ENCODE data around the gene CPNE1.

The CPNE1 gene

DNA sequence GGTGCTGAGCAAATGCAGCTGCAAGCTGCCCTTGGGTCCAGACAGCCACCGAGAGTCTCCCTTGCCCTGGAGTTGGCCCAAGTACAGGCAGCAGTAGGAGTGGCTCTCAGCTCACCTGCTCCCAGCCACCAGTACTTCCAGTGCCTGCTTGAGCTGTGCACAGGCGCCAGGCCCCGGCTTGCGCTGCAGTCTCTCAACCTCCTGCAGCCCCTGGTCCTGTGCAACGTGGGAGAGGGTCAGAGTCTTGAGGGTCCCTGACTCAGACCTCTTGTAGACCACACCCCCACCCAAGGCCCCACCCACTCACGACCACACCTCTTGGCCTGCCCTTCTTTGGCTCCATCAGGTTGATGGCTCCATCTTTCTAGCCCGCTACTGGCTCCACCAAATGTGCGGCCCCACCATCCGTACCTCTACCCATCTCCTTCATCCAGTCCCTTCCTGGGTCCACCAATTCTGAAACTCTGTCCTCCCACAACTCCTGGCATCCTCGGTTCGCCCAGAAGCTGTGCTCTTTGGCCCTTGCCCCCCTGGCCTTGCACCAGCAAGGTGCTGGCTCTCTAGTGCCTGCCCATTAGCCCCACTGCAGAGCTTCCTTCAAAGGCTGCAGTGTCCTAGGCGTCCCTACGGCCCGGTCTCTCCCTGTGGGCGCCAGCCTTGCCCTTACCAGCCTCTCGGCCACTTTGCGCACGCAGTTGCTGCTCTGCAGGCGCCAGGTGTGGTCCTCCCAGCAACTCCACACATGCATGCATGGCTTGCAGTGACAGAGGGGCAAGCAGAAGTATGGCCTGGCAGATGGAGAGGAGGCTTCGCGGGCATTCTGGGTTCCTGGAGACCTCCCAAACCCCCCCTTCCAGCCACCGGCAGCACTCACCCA, 65.6 kb downstream of the CPNE1 start:
- no peak for DNase-seq (ENCODE audit: low read depth)

DNA sequence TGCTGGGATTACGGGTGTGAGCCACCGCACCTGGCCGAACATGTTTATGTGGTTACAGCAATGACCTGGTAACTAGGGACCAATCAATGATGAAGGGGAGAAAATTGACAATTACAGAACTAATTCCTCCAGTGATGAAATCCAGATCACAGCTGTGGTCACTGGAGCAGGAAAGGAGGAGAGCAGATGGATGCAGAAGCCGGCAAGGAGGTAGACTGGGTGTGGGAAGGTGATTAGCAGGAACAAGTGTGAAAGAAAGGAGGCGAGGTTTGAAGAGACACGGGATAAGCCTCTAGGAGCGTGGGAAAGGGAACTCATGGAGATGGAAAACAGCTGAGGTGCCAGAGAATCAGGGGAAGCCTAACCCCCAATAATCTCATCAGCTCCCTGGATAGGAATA, 66.2 kb downstream of the CPNE1 start:
- no peak for DNase-seq (ENCODE audit: low read depth)

DNA sequence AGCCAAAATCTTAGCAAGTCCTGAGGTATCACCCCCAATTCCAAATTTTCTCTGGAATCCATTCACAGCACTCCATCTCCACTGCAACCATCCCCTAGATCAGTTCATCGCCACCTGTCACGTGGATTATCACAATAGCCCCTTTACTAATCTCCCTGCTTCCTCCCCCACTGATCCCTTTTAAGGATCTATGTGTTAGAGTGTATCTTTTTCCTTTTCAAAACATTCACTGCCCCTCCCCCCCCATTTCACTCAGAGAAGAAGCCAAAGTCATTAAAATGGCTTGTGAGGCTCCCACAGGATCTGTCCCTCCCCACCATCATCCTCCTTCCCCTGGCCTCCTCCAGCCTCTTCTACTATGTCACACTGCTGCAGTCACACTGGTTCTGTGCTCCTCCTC, 67.5 kb downstream of the CPNE1 start:
- DNase-seq (ENCODE audit: low read depth), result no peak

DNA sequence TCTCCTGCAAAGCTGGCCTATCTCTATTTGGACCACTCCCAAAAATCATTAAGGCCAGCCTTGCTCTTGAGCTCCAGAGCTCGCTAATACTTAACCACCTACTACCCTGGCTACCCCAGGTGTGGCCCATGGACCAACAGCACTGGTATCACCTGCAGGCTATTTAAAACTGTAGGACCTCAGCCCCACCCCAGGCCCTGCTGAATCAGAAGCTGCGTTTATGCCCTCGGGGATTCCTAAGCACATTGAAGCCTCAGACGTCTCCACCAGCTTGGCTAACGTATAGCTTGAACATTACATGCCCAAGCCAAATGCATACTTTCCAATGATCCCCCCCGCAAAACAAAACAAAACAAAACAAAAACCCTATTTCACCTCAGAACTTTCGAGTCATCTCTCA, 68.8 kb downstream of the CPNE1 start:
- no peak for DNase-seq (ENCODE audit: low read depth)

DNA sequence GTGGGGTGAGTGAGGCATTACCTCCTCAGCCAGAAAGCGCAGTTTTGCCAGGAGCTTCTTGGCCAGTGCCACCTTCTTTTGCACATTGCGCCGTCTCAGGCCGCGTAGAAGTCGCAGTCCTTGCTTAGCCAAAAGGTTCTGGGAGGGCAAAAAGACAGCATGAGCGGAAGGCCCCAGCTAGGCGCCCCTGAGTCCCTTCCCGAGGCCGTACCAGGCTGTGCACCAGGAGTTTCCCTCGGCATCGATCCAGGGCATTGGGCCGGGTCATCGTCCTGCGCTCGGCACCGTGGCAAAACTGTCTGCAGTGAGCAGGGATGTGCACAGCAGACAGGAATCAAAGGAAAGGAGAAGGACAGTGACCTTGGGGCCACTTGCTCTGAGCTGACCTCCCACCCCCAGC, 69.2 kb downstream of the CPNE1 start:
- DNase-seq (ENCODE audit: low read depth), result no peak

DNA sequence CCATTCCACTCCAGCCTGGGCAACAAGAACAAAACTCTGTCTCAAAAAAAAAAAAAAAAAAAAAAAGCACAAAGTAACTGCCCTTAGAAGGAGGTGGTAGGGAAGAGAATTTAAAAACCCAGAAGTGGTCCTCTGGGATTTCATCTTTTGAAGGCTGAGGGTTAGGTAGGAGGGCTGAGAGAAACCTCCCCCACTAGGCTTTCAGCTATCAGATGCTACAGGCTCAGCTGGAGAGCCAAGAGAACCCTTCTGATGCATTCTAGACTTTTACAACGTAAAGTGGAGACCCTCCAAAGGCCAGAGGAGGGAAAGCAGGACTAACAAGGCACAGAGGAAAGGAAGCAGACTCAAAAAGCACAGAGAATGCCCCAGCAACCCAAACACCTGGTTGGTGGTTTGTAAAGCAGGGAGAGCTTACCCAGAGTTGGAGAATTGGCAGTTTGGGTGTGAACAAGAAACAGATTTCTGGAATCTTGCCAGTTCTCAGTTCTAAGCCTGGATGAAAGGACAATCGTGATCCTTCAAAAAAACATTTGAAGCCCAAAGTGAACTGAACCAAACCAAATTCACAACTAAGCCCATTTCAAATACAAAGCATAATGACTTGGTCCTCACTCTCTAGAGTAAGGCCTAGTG, 72.2 kb downstream of the CPNE1 start:
- no peak for DNase-seq (ENCODE audit: low read depth)

DNA sequence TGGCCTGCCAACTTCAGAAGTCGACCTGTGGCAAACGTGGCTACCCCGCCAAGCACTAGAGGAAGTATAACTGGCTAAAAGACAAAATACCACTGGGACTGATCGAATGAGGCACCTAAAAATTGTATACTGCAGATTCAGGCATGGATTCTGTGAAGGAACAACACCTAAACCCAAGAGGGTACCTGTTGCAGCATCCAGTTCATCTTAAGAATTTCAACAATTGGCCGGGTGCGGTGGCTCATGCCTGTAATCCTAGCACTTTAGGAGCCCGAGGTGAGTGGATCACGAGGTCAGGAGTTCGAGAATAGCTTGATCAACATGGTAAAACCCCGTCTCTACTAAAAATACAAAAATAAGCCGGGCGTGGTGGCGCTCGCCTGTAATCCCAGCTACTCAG, 76.3 kb downstream of the CPNE1 start:
- no peak for DNase-seq (ENCODE audit: low read depth)

DNA sequence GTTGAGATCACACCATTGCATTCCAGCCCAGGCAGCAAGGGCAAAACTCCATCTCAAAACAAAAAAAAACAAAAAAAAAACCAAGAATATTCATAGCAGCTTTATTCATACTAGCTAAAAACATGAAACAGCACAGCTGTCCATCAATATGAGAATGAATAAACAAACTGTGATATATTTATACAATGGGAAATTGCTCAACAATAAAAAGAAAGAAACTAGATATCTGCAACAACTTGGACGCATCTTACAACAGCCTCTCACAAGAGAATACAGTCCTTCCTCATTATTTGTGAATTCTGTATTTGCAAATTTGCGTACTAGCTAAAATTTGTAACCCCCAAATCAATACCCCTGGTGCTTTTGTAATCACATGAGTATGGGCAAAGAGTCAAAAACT, 77.3 kb downstream of the CPNE1 start:
- DNase-seq (ENCODE audit: low read depth), result no peak

DNA sequence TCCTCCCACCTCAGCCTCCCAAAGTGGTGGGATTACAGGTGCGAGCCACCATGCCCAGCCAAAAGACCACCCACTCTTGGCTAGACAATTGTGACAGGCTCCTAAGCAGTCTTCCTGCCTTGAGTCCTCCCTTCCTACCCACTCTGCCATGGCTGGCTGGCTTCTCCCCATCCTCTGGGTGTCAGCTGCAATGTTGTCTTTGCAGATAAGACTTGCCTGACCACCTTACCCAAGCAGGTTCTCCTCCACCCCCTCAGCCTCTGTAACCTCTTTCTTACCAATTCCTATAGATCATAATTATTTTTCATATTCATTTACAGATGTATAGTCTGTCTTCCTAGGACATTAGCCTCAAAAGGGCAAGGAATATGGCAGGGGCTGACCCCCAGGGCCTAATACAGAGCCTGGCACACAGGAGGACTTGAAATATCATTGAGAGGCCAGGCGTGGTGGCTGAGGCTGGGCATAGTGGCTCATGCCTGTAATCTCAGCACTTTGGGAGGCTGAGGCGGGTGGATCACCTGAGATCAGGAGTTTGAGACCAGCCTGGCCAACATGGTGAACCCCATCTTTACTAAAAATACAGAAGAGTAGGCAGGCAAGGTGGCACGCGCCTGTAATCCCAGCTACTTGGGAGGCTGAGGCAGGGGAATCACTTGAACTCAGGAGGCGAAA, 77.8 kb downstream of the CPNE1 start:
- DNase-seq (ENCODE audit: low read depth), result no peak

DNA sequence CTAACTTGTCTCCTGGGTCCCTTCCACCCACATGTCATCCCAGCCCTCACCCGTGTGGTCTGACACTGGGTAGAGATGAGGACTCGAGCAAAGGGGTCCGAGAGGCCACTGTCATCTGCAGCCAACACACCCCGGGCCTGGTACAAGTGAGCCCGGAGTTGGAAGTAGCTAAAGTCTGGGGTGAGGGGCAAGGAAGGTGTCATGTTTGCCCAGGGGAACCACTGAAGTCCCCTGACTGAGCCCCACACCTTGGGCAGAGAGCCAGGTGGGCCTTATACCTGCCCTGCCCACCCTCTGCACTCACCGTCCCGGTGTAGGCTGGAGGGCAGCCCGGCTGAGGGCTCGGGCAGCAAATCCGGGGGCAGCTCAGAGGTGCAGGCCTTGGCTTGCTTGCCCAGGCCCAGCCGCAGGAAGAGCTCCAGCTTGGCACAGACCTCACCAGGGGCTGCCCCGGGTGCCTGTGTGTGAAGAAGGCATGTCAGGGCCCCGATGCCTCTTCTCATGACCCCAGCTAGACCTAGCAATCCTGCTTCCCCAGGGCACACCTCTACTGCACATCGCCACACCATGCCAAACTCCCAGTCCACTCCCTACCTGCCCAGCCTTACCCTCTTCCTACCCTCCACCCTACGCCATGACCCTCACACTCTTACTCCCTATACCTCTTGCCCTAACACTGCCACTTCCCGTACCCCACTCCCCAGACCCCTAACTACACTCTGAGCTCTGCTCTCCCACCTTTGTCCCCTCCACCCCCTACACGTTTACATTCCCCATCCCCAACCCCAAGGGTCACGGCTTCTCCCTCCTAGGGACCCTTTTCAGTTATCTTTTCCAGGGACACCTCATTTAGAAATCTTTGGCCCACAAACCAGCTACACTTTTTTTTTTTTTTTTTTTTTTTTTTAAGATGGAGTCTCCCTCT, 80.8 kb downstream of the CPNE1 start:
- DNase-seq (ENCODE audit: low read depth), result no peak

DNA sequence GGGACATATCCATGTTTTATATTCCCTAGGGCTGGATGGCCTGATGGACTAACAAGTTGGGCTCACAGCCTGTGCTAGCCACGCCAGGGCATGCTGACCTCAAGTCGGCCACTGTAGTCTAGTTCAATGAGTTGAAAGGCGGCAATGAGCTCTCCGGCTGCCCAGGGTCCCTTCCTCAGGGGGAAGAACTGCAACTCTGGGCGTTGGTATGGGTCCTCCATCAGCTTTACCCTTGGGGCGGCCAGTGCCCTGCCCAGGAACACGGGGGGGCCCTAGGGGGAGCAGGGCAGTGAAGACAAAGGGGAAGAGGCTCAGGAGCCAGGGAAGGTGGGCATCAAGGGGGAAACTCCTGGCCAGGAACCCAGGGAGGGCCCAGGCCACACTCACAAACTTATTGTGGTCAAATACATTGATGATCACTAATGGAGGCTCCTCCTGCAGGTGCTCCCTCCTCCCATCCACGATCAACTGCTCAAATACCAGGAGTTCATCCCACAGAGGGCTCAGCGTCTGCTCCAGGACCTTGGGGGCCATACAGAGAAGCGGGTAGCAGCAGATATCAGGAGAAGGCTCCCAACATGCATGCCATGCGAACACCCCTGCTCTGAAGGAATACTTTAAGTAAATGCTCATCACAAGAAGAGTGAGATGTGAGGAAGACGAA, 81.8 kb downstream of the CPNE1 start:
- no peak for DNase-seq (ENCODE audit: low read depth)

DNA sequence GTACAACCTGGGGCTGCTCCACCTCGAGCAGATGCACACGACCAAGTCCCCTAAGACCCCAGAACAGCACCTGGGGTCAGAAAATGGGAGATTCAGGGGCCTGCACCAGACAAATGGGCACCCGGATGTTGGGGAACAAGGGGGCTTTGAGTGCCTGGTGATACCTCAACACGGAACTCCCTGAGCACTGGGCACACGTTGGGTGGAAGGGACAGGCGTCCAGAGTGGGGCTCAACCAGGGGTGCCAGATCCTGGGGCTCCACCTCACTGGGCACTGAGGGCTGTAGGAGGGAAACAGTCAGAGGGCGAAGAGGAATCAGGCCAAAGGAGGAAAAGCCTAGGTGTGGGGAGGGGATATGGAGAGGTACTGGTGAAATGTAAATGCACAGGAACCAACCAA, 82.6 kb downstream of the CPNE1 start:
- DNase-seq (ENCODE audit: low read depth), result no peak

DNA sequence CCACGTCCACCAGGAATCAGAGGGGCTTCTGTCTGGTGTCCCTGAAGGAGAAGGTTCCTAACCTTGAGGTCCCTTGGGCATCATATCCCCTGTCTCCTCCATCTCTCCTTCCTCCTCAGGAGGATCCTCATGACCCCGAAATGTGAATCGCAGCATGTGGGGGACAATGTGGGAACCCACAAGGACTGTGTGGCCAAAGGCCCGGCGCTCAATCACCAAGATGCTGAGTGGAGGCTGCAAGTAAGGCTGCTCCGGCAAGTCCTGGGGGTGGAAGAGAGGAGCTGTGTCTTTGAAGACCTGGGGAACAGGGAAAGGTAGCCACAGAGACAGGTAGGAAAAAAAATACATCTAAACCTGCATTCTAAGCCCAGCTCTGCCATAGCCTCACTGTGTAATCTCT, 85.5 kb downstream of the CPNE1 start:
- DNase-seq (ENCODE audit: low read depth), result no peak

DNA sequence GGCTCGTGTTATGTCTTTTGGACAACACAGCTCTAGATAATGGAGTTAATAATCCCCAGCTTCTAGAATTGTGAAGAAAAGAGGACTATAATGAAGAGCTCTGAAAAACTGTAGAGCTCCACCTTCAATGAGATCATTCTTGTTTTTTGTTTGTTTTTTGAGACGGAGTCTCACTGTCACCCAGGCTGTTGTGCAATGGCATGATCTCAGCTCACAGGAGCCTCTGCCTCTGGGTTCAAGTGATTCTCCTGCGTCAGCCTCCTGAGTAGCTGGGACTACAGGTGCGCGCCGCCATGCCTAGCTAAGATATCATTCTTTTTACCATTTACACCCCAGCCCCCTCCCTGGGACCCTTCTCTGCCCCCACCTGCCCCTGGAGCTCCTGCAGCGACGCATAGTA, 86.2 kb downstream of the CPNE1 start:
- DNase-seq (ENCODE audit: low read depth), result no peak

DNA sequence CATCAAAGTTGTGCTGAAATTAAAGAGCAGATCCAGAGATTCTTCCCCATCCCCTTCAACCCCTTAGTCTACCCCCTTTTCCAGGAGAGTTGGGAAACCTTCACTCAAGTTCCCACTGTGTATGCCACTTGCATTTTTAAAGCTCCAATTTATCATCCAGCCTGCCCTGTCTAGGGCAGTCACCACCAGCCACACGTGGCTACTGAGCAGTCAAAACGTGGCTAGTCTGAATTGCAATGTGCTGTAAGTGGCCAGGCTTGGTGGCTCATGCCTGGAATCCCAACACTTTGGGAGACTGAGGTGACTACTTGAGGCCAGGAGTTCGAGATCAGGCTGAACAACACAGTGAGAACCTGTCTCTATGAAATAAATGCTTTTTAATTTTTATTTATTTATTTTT, 87.9 kb downstream of the CPNE1 start:
- DNase-seq (ENCODE audit: low read depth), result no peak

All from CMK (cell line).